Colonic mucosa (tissue), 4 donors: ENCODE results near the gene BID. TPM values are rescaled to one million over a fixed set of nuclear protein-coding genes. Genes with fewer than 3 reads are reported as not detected.

ENCODE experiments used
- DNase-seq: peaks from one replicate; pipeline ENCODE4 v3.0.0-alpha.2; 2020
- H3K27ac ChIP-seq: fragments of 200-600 bp; one replicate; pipeline ENCODE4 v1.8.0; 2021
- H3K27me3 ChIP-seq: fragments of 200-600 bp; one replicate; pipeline ENCODE4 v1.8.0; 2021
- H3K36me3 ChIP-seq: fragments of 200-600 bp; one replicate; pipeline ENCODE4 v1.8.0; 2021
- H3K4me1 ChIP-seq: fragments of 200-600 bp; one replicate; pipeline ENCODE4 v1.8.0; 2021; ENCODE audit warnings: mild to moderate bottlenecking
- H3K4me3 ChIP-seq: fragments of 200-600 bp; one replicate; pipeline ENCODE4 v1.8.0; 2021
- H3K9ac ChIP-seq, 2 donors: one replicate each; pipeline ENCODE4 v1.7.0; 2013; ENCODE audit warnings: control low read depth in 2 of 2, low read depth in 2 of 2, low read length in 2 of 2
- H3K9me3 ChIP-seq: fragments of 200-600 bp; one replicate; pipeline ENCODE4 v1.8.0; 2021
- intact Hi-C: fragments of 100-400 bp; cut with DNase I; formaldehyde crosslinking; loops from one replicate; pipeline ENCODE4 v1.14.1; 2022
- total RNA-seq, 2 donors: library from RNA; stranded (reverse); fragmentation: NEBNext Ultra II Directional in 1 of 2; extraction: Animal tissue kit (Norgen Biotek cat#: 25700) in 1 of 2; gene quantifications; one replicate each; pipeline ENCODE4 v1.2.1, GENCODE V29; 2021
- TF ChIP-seq, protein P1 (sequence below): fragments of 200-600 bp; IDR thresholded peaks from one replicate; pipeline ENCODE4 v1.8.0; 2022; ENCODE audit warnings: antibody characterized with exemption, mild to moderate bottlenecking
- donor health status: healthy.
- donor health status: DM: no; HTN: no; CAD: no.
- donor health status: DM: no; HTN: no; CAD: no.

Gene BID
- total RNA-seq, 2 donors from 2014 or later: 35.9 to 57.5 TPM

DNA sequence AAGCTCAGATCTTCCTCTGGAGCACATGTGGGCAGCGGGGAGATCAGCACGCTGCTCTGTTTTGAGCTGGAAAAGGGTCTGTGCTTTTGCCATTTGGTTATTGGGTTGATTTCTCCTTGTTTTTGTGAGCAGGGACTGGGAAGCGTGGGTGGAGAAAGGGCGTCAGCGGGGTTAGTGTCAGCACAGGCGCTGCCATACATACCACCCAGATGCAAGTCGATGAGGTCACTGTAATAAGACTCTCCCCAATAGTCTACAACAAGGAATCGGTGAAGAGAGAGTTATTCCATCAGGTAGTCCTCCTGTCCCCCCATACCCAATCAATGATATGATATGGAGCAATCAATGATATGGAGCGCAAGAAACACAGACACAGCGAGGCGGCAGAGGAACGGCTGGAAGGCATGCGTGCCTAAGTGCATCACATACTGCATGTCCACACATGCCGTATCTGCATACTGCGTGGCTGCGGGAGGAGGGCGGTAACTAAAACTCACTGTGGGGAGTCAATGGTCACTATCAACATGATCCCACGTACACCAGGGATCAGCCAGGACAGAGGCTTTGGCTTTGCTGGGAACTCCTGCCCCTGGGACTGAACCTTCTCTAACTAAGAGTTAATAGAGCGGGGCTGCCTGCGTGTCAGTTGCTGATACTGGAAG, 29.5 kb upstream of the BID start:
- H3K4me3 ChIP-seq: no peak overlapping the region
- TF ChIP-seq, protein P1, sequence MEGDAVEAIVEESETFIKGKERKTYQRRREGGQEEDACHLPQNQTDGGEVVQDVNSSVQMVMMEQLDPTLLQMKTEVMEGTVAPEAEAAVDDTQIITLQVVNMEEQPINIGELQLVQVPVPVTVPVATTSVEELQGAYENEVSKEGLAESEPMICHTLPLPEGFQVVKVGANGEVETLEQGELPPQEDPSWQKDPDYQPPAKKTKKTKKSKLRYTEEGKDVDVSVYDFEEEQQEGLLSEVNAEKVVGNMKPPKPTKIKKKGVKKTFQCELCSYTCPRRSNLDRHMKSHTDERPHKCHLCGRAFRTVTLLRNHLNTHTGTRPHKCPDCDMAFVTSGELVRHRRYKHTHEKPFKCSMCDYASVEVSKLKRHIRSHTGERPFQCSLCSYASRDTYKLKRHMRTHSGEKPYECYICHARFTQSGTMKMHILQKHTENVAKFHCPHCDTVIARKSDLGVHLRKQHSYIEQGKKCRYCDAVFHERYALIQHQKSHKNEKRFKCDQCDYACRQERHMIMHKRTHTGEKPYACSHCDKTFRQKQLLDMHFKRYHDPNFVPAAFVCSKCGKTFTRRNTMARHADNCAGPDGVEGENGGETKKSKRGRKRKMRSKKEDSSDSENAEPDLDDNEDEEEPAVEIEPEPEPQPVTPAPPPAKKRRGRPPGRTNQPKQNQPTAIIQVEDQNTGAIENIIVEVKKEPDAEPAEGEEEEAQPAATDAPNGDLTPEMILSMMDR: no peak
- DNase-seq: no peak
- intact Hi-C loops: no loop called here
- no peaks in the 10 kb centered on the region for H3K9me3 ChIP-seq
- no peaks in the 10 kb centered on the region for H3K27me3 ChIP-seq
- no peak overlapping the region for H3K27ac ChIP-seq
- H3K4me1 ChIP-seq: no peaks in the 10 kb centered on the region
- H3K36me3 ChIP-seq: no peaks in the 10 kb centered on the region
- H3K9ac ChIP-seq: no peak overlapping the region

DNA sequence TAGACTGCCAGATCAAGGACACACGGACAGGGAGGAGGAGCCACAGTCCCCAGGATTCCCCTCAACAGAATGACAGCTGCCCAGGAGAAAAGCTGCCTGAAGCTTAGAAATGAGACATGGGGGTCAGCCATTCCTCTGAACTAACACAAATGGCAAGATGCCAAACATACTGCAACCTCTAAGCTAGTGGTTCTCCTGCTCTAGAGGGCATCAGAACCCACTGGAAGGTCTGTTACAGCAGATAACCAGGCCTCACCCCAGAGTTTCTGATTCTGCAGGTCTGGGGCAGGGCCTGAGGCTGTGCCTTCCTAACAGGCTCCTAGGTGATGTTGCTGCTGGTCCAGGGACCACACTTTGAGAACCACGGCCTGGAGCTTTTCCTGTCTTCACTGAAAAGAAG, 28.6 kb upstream of the BID start:
- Histone ChIP-seq H3K9me3 (no peaks in the 10 kb centered on the region), H3K9ac (no peak overlapping the region), H3K36me3 (no peaks in the 10 kb centered on the region), H3K4me1 (no peaks in the 10 kb centered on the region), H3K4me3 (no peak overlapping the region), H3K27me3 (no peaks in the 10 kb centered on the region), H3K27ac (no peak overlapping the region)
- TF ChIP-seq, protein P1: no peak
- intact Hi-C loops: no loop called here
- no peak for DNase-seq

DNA sequence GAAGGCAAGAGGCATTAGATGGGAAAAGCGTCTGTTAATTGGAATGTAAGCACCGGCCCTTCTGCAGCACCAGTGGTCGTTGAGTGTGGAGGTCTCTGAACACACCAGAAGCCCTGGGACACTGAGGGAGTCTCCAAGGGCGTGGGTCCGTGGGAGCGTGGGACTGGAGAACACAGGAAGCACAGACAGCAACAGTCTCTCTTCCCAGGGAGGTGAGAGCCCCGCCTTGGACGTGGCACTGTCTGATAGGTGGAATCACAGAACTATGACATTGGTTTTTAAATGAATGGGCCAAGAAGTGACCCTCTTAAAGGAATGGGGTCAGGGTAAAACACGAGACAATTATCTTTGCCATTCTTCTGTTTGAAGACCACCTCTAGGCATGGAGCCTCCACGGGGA, 28.1 kb upstream of the BID start:
- TF ChIP-seq, protein P1: no peak
- Histone ChIP-seq H3K27ac (no peak overlapping the region), H3K27me3 (no peaks in the 10 kb centered on the region)

DNA sequence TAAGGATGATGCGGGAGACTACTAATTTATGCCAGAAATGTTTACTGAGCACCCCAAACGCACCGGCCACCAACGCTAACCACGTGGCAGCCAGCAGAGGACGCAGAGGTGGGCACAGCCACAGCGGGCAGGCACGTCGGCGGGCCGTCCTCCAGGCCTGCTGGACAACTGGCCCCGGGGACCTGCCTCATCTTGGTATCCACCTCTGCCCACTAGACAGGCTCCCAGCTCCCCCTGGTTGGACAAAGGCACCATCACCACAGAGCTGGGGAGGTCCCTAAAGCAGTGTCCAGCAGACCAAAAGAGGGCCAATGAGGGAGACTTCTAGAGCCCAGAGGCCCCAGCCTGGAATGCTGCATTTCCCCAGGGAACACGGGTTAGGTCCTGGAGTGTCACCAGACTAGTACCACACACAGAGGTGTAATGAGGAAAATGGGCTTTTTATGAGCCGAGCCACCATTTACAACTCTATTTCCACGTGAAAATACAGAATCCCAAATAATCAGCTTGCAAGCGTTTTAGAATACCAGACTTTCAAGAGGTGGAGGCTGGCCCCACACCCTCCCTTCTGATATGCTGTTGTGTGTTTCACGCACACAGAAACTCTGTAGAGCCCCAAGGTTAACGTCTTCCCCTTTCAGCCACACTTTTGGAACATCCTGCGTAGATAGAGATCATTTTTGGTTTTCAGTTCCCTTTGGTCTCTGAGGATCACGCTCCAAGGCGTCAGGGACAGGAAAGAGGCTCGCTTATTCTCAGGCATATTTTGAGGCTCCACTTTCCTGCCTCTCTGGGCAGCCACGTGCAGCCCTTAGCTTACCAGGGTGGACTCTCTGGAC, 23.7 kb upstream of the BID start:
- intact Hi-C loops: no loop called here
- Histone ChIP-seq H3K9me3 (no peaks in the 10 kb centered on the region), H3K27ac (no peak overlapping the region), H3K4me3 (no peak overlapping the region), H3K36me3 (no peaks in the 10 kb centered on the region), H3K9ac (no peak overlapping the region), H3K4me1 (no peaks in the 10 kb centered on the region), H3K27me3 (no peaks in the 10 kb centered on the region)
- TF ChIP-seq, protein P1: no peak
- no peak for DNase-seq

More for the DNA sequence above, 28.1 kb upstream of the BID start:
- Histone ChIP-seq H3K4me1 (no peaks in the 10 kb centered on the region), H3K4me3 (no peak overlapping the region), H3K36me3 (no peaks in the 10 kb centered on the region), H3K9me3 (no peaks in the 10 kb centered on the region), H3K9ac (no peak overlapping the region)
- DNase-seq: no peak
- intact Hi-C loops: no loop called here

DNA sequence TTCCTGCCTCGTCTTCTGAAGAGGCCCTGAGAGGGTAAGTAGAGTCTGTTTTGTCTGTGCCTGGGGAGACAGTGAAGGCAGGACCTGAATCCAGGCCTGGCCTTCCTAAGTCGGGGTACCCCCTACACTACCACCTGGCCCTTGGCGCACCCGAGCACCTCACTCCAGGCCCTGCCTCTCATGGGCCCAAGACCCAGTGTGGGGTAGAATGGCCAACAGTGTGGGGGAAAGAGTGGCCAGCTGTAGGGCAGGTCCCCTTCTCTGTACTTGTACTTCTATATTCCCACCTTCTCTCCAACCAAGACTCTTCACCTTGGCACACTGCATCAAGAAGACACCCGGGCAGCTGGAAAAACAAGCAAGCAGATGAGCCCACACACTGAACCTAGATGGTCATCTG, 22.4 kb upstream of the BID start:
- no peak overlapping the region for H3K4me3 ChIP-seq
- H3K27me3 ChIP-seq: no peaks in the 10 kb centered on the region
- H3K9me3 ChIP-seq: no peaks in the 10 kb centered on the region
- no peaks in the 10 kb centered on the region for H3K4me1 ChIP-seq
- TF ChIP-seq, protein P1: no peak
- DNase-seq: no peak
- intact Hi-C loops: no loop called here
- no peak overlapping the region for H3K27ac ChIP-seq
- H3K9ac ChIP-seq: no peak overlapping the region
- H3K36me3 ChIP-seq: no peaks in the 10 kb centered on the region
